Stimulated activated naive B cell treated with anti-CD40 and anti-IgM and Interleukin-4, amounts not matched to agents 10 μg/mL and 1 μg/mL and 100 μg/mL, for 72 hours (primary cell): ENCODE results near the gene LRRC8B.

Source experiments
- ATAC-seq, 2 donors: fragments of 150-1000 bp; cut with Tn5 transposase; replicated peaks; 2 replicates each; pipeline ENCODE4 v1.10.0; 2021; ENCODE audit warnings: moderate library complexity in 1 of 2
- DNase-seq: peaks from one replicate; pipeline ENCODE4 v3.0.0; 2021
- H3K27ac Mint-ChIP-seq: one replicate; pipeline ENCODE4 v1.8.0; 2022; ENCODE audit warnings: mild to moderate bottlenecking, mixed read lengths
- H3K27me3 Mint-ChIP-seq, 2 donors: one replicate each; pipeline ENCODE4 v1.8.0; 2022; ENCODE audit warnings: mixed read lengths in 2 of 2
- H3K36me3 Mint-ChIP-seq, 2 donors: one replicate each; pipeline ENCODE4 v1.8.0; 2022; ENCODE audit warnings: mixed read lengths in 2 of 2, mild to moderate bottlenecking in 1 of 2
- H3K4me1 Mint-ChIP-seq, 2 donors: one replicate each; pipeline ENCODE4 v1.8.0; 2022; ENCODE audit warnings: mixed read lengths in 2 of 2, mild to moderate bottlenecking in 1 of 2
- H3K4me3 Mint-ChIP-seq, 2 donors: one replicate each; pipeline ENCODE4 v1.8.0; 2022; ENCODE audit warnings: mild to moderate bottlenecking in 2 of 2, mixed read lengths in 2 of 2, moderate library complexity in 1 of 2
- H3K9me3 Mint-ChIP-seq, 2 donors: one replicate each; pipeline ENCODE4 v1.8.0; 2022; ENCODE audit warnings: mixed read lengths in 2 of 2, mild to moderate bottlenecking in 1 of 2

The LRRC8B gene

DNA sequence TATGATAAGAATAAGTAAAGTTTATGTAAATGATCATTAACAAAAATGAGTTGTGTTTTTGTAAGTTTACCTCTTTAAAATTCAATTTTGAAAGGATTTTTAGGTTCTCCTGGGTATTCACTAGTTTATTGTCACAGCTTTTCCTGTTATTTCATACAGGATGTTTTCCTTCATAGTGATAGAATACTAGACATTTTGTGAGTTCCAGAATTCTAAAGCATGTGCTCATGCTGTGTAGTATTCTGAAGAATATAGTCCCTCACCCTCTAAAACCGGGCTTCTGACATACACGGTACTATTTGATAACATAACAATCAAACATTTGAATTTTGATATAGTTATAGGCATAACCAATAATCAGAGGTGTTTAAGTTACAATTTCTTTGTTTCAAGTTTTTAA lies 118.9 kb downstream of the LRRC8B start:
- H3K27me3 Mint-ChIP-seq = no peaks in the 10 kb centered on the region
- no peak overlapping the region for H3K4me3 Mint-ChIP-seq
- H3K9me3 Mint-ChIP-seq = peaks cover 4% of the 10 kb centered on the region in 2 donors
- DNase-seq = no peak
- no peak overlapping the region for H3K27ac Mint-ChIP-seq
- peaks cover 9 to 19% of the 10 kb centered on the region in 2 donors for H3K36me3 Mint-ChIP-seq
- ATAC-seq = no peak
- H3K4me1 Mint-ChIP-seq = peaks cover 8 to 11% of the 10 kb centered on the region in 2 donors

GRCh38 chr1:89644119-89644814 lies 119.6 kb downstream of the LRRC8B start:
- ATAC-seq = no peak
- Mint-ChIP-seq H3K27me3 (no peaks in the 10 kb centered on the region), H3K9me3 (peaks cover 4% of the 10 kb centered on the region in 2 donors), H3K36me3 (peaks cover 9 to 22% of the 10 kb centered on the region in 2 donors), H3K27ac (peak overlapping the region; percentile 31), H3K4me1 (peaks cover 12 to 13% of the 10 kb centered on the region in 2 donors), H3K4me3 (no peak overlapping the region)
- no peak for DNase-seq

DNA sequence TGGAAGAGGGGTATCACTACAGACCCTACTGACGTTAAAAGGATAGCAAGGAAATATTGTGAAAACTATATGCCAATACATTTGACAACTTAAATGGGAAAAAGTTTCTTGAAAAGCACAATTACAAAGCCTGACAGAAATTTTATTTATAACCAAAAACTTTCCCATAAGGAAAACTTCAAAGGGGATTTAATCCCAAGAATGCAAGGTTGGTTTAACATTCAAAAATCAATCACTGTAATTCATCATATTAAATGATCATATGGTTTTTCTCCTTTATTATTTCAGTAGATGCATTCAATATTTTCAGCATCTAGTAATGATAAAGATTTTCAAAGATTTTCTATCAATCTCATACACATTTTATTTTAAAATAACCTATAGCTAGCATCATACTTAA lies 121.6 kb downstream of the LRRC8B start:
- H3K27ac Mint-ChIP-seq = no peak overlapping the region

More for the DNA sequence above, 121.6 kb downstream of the LRRC8B start:
- peaks cover 19 to 31% of the 10 kb centered on the region in 2 donors for H3K36me3 Mint-ChIP-seq
- DNase-seq (no peak), ATAC-seq (no peak)
- no peak overlapping the region for H3K4me3 Mint-ChIP-seq
- peaks cover 4% of the 10 kb centered on the region in 2 donors for H3K9me3 Mint-ChIP-seq
- H3K4me1 Mint-ChIP-seq = peaks cover 18 to 26% of the 10 kb centered on the region in 2 donors
- H3K27me3 Mint-ChIP-seq = no peaks in the 10 kb centered on the region
